GM21381 (cell line): ENCODE data around the gene DHX40.
"Not testable (repeated sequence)": the region's sequence is repeated elsewhere in the genome, so short reads cannot be mapped to it uniquely, and the experiment has no call there.

Source experiments
- ATAC-seq: cut with Tn5 transposase; IDR thresholded peaks from one replicate; pipeline ENCODE4 v1.9.1; 2021; ENCODE audit warnings: mild to moderate bottlenecking, moderate library complexity; ENCODE audit not compliant: unreplicated experiment

Gene DHX40, protein sequence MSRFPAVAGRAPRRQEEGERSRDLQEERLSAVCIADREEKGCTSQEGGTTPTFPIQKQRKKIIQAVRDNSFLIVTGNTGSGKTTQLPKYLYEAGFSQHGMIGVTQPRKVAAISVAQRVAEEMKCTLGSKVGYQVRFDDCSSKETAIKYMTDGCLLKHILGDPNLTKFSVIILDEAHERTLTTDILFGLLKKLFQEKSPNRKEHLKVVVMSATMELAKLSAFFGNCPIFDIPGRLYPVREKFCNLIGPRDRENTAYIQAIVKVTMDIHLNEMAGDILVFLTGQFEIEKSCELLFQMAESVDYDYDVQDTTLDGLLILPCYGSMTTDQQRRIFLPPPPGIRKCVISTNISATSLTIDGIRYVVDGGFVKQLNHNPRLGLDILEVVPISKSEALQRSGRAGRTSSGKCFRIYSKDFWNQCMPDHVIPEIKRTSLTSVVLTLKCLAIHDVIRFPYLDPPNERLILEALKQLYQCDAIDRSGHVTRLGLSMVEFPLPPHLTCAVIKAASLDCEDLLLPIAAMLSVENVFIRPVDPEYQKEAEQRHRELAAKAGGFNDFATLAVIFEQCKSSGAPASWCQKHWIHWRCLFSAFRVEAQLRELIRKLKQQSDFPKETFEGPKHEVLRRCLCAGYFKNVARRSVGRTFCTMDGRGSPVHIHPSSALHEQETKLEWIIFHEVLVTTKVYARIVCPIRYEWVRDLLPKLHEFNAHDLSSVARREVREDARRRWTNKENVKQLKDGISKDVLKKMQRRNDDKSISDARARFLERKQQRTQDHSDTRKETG

GRCh38 chr17:59565171-59565958, at the start of gene DHX40:
Gene DHX40, plus strand, starts transcription at chr17:59565610. Its CDS starts 62 bp downstream, at chr17:59565672.
- ATAC-seq, result peak; percentile 81

DNA sequence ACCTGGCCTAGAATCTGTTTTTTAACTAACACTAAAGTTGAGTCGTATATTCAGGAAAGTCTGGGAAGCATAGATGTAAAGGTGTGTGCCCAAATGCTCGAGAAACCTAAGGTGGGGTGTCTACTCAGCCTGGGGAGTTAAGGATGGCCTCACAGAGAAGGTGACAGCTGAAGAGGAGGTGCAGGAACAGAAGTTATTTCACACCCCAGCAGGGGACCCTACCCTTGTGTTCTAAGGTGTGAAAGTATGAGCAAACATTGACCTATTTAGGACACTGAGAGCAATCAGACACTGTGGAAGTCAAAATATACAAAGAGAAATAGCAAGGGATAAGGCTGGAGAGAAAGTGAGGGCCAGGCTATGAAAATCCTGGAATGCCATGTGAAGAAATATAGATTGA, 49.0 kb upstream of the DHX40 start:
- no peak for ATAC-seq

DNA sequence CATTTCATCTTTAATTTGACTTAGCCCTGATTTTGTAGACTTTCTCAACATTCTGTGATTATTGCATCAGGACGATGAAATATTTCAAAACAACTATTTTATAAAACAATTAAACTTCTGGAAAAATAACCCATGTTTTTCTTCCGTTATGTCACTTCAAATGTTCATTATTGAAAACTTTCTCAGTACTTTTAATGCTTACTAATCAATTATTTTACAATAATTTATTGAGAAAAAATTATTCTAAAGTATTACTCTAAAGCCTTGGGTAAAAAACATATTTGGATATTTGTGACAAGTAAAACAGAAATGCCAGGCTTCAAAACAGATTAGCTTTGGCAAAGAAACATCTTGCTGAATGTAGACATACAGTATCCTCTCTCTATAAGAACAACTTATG, 46.3 kb upstream of the DHX40 start:
- no peak for ATAC-seq

- no peak for ATAC-seq
Measured at GRCh38 chr17:59520251-59520650, 45.2 kb upstream of the DHX40 start.

GRCh38 chr17:59521465-59522126, 43.8 kb upstream of the DHX40 start:
- ATAC-seq, result no peak

DNA sequence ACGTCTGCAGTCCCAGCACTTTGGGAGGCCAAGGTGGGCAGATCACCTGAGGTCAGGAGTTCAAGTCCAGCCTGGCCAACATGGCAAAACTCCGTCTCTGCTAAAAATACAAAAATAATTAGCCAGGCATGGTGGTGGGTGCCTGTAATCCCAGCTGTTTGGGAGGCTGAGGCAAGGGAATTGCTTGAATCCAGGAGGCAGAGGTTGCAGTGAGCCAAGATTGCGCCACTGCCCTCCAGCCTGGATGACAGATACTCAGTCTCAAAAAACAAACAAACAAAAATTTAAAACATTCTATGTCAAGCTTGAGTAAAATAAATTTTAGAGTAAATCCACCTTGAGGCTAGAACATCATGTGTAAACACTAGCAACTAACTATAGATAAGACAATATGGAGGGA, 40.5 kb upstream of the DHX40 start:
- ATAC-seq, result not testable (repeated sequence)

DNA sequence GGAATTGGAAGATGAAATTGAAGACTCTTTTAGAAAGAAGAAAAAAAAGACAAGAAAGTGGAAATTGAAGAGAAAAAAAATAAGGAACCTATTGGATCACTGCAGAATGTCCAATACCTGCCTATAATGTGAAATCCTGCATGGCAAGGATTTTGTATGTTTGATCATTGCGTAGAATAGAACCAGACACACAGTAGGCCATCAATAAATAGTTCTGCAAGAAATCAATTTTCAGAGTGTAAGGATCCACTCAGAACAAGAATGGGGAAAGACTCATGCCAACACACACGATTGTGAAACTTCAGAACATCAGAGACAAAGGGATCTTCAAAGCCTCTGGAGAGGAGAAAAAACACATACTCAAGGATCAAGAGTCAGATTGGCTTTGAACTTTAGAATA, 39.7 kb upstream of the DHX40 start:
- no peak for ATAC-seq

- ATAC-seq, result no peak
Measured at GRCh38 chr17:59526451-59526850, 39.0 kb upstream of the DHX40 start.

GRCh38 chr17:59527325-59527917, 38.0 kb upstream of the DHX40 start:
- ATAC-seq, result no peak

- no peak for ATAC-seq
Measured at GRCh38 chr17:59527931-59528330, 37.5 kb upstream of the DHX40 start.

GRCh38 chr17:59530531-59530930, 34.9 kb upstream of the DHX40 start:
- no peak for ATAC-seq

- ATAC-seq, result no peak
Measured at GRCh38 chr17:59533694-59534093, 31.7 kb upstream of the DHX40 start.

DNA sequence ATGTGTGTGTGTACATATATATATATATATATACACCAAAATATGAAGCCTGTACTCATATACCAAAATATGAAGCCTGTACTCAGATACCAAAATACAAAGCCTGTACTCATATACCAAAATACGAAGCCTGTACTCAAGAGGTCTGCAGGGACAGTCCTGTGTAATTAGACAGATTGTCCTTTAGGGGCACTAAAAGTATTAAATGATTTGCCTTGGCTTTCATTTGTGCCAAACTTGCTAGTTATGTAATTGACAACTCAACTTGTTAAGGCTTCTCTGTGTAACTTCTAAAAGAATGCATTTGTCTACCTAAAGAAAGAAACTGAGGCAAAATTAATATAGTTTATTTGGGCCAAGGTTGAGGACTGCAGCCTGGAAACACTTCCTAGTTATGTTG, 30.8 kb upstream of the DHX40 start:
- ATAC-seq, result no peak

DNA sequence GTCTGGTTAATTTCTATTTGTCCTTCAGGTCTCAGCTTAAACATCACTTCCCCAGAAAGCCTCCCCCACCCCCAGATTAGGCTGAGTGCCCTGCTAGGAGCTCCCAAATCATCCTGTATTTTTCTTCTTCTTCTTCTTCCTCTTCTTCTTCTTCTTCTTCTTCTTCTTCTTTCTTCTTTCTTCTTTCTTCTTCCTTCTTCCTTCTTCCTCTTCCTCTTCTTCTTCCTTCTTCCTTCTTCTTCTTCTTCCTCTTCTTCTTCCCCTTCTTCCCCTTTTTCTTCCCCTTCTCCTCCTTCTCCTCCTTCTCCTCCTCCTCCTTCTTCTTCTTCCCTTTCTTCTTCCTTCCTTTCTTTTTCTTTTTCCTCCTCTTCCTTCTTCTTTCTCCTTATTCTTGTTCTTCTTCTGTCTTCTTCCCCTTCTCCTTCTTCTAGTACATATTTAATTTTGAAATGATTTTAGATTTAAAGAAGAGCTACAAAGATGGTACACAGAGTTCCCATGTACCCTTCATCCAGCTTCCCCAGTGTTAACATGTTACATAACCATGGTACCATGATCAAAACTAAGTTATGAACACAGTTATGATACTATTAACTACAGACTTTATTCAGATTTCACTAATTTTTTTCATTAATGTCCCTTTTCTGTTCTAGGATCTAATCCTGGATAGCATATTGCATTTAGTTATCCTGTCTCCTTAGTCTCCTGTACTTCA, 27.1 kb upstream of the DHX40 start:
- ATAC-seq, result no peak

DNA sequence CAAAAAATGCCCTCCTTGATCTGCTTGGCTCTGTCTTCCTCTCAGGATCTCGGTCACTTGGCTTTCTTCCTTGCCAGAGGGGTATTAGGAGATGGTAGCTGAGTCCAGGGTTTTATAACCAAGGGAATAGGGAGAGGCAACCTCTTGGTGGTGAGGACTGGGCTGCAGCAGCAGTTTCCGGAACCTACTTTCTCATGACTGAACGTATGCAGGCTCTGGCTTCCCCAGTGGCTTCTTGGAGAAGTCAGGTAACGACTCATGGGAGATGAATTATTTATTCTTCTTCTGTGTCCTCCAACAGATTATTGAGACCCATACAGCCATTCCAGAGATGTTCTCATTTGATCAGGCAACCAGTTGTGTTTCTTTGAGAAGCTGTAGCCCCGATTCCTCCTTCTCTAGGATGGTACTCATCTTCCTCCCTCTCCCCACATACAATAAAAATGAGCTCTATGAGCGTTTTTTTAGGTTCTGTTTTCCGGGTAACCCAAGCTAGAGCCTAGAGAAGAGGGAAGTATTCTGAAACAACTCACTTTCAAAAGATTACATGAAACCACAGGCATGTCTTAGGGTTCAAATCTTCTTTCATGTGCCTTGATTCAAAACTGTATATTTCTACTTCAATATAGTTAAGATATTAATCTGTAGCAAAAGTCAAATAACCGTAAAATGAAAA, 22.3 kb upstream of the DHX40 start:
- ATAC-seq, result no peak

DNA sequence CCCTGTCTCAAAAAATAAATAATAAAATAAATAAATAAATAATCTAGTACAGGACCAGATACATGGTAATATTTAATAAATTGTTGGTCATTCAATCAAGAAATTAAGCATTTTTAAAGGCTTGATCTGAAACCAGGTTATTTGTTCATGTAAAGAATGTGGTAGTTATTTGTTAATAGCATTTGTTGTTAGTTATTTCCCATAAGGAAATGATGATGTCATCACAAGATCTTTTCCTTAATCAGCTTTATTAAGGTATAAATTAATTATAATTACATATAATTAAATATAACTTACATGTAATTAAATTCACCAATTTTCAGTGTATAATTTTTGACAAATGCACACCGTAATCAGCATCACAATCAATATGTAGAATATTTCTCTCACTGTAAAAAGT, 19.5 kb upstream of the DHX40 start:
- no peak for ATAC-seq

- no peak for ATAC-seq
Measured at GRCh38 chr17:59547131-59547915, 18.1 kb upstream of the DHX40 start.

DNA sequence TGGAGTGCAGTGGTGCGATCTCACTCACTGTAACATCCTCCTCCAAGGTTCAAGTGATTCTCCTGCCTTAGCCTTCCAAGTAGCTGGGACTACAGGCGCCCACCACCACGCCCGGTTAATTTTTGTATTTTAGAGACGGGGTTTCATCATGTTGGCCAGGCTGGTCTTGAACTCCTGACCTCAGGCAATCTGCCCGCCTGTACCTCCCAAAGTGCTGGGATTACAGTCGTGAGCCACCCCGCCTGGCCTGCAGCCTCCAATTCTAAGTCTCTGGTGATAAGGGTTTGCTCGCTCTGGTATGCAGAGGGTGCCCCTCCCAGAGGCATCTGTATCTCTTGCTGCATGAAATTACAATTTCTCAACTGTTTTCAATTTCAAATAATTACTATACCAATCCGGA, 16.4 kb upstream of the DHX40 start:
- not testable (repeated sequence) for ATAC-seq

DNA sequence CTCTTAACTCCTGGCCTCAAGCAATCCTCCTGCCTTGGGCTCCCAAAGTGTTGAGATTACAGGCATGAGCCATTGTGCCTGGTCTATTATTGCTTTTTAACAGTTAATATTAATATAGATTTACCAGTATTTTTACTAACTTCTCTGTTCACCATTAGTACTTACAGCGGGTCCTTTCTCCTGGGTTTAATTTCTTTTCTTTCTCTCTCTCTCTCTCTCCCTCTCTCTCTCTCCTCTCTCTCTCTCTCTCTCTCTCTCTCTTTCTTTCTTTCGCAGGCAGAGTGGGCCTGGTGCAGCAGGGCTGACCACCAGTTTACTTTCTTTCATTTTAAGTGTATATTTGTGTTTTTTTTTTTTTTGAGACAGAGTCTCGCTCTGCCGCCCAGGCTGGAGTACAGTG, 14.7 kb upstream of the DHX40 start:
- ATAC-seq, result no peak
